Hematopoietic multipotent progenitor cell treated with erythropoietin and hydrocortisone succinate and interleukin-3 and kit ligand, for 15 days (in vitro differentiated cells): Measurements from ENCODE around the gene SNED1.
"Not testable (repeated sequence)": the region's sequence is repeated elsewhere in the genome, so short reads cannot be mapped to it uniquely, and the experiment has no call there.

Source experiments
- DNase-seq: peaks from one replicate; pipeline ENCODE4 v3.0.0-alpha.2; 2015; ENCODE audit warnings: low spot score

The SNED1 gene

DNA sequence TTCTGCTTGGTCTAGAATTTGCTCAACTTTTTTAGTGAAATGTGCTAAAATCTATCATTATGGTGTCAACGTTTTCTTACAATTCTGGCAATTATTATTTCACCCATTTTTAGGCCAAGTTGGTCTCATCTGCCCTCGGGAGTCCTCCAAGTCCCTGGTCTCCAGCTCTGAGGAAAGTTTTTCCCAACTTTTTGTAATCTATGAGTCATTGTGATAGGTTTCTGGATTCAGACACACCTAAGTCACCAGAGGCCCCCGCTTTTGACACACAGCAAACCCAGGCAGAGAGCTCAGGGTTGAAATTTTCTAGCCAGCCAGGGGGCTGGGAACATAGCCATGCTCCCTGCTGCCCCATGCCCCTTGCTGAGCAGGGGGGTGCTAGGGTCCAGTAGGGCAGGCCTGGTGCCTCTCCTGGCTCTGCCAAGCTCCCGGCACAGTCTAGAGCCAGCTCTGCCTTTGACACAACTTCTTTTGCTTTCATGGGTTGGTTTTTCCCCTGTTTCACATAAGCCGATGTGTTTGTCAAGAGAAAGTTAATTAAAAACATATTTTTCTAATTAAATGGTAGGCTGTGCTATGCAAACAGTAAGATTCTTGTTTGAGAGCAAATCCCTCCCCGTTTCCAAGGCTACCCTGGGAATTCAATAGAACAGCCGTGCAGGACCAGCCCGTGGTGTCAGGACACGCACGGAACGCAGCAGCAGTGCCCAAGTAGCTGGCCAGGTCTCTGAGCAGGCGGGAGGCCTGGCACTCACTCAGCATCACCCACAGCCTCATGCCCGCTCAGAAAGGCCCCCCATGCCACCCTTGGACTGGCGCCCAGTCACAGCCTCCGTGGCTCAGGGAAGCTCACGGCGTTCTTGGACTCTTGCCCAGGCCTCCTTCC, 25.5 kb upstream of the SNED1 start:
- DNase-seq: no peak

DNA sequence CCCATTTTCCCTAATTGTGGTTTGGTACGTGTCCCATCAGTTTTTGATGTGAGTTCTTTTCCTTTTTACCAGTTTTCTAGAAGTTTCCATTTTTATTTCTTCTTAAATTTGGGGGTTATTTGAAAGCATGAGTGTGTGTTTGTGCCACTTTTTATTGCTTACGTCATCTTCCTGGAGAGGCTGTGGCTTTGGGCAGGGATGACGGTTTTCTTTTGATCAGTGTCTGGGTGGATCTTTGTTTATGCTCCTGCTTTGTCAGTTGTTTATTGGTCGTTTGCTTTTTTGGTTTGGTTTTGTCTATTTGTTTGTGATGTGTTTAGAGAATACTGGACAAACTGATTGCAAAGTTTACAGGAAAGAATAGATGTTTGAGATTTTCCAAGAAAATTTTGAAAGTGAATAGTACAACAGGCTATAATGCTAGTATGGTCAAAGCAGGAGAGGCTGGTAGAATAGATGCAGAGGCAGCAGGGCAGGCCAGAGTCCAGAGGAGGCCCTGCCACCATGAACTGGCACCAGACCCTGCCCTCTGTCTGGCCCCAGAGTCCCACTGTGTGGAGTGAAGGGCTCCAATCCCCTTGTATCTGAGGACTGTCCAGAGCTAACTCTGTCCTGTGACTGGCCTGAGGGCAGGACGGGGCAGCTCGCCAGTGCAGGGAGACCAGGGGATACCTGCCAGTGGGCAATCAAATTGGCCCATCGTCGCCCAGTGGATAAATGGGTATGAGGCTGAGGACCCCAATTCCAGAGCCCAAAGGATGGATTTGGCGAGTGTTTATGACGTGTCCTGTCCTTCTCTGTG, 23.4 kb upstream of the SNED1 start:
- DNase-seq: no peak

DNA sequence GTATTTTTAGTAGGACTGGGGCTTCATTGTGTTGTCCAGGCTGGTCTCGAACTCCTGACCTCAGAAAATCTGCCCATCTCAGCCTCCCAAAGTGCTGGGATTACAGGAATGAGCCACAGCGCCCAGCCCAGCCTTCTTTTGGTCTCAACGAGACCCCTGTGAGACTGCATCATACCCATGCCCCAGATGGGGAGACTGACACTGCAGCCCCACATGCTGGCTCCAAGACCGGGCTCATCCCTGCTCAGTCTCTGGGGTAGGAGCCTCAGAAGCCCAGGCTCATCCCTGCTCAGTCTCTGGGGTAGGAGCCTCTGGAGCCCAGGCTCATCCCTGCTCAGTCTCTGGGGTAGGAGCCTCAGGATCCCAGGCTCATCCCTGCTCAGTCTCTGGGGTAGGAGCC, 22.5 kb upstream of the SNED1 start:
- DNase-seq: not testable (repeated sequence)

DNA sequence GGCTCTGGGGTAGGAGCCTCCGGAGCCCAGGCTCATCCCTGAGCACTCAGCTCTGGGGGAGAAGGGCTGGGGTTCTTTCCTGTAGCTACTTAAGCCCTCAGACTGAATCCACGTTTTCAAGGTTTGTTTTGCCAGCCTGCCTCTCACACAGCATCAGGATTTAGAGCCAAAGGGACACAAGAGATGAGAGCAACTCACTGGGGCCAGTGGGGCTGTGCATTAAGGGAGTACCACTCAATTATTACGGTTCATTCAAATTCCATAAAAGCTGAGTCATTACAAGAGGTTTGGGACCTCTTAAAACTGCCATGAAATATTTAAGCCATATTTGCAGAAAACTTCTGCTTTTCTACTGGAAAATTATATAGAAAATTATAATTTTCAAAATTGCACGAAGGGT, 17.1 kb upstream of the SNED1 start:
- no peak for DNase-seq

DNA sequence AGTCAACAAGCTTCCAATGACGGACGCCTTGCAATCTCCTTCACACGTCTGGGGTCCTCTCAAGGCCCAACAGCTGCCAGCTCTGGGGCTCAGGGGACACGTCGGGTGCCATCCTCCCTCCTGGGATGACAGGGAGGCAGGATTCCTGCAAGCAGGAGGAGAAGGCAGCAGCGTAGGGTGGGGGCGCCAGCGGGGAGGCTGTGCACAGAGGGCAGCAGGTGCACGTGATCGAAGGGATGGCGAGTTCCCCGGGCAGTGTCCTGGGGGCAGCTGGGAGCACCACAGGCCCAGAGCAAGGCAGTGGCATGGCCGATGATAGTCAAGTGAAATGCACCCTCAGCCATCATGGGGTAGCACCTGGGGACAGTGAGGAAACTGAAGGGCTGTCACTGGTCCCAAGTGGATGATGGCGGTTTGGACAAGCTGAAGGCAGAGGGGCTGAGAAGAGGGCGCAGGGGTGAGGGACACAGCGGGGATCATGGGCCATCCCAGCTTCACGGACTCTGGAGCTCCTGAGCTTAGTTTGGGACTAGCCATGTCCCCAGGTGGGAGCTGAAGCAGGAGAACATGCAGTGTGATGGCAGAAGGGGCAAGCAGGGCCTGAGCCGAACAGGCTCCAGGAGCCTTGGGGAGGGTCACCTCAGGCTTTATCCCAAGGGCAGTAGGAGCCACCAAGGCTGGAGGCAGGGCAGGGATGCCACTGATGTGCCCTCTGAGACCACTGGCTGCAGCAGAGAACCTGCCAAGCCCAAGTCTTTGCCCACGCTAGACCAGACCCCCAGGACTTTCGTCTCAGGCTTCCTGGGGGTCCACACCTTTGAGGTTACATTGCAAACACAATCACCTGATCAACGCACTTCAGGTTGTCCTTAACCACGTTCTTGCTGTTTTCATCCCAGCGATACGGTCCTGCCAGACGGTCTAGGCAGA, 16.3 kb upstream of the SNED1 start:
- DNase-seq: no peak

DNA sequence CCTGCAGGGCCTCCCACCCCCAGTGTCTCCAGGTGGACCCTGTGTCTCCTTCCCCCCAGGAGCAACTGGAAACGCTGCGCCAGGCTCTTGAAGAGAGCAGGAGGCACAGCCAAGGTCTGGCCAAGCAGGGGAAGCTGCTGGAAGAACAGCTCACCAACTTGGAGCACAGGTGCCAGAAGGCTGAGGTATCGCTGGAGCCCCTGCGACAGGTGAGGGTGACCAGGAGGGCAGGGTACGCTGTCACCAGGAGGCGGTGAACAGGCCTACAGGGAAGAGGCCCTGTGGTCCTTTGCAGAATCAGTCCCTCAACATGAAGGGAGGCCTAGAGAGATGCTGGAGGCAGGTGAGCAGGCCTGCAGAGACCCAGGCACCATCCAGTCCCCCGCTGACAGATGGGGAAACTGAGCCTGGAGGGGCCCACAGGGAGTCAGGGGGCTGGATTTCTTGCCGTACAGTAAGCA, 15.6 kb upstream of the SNED1 start:
- no peak for DNase-seq

DNA sequence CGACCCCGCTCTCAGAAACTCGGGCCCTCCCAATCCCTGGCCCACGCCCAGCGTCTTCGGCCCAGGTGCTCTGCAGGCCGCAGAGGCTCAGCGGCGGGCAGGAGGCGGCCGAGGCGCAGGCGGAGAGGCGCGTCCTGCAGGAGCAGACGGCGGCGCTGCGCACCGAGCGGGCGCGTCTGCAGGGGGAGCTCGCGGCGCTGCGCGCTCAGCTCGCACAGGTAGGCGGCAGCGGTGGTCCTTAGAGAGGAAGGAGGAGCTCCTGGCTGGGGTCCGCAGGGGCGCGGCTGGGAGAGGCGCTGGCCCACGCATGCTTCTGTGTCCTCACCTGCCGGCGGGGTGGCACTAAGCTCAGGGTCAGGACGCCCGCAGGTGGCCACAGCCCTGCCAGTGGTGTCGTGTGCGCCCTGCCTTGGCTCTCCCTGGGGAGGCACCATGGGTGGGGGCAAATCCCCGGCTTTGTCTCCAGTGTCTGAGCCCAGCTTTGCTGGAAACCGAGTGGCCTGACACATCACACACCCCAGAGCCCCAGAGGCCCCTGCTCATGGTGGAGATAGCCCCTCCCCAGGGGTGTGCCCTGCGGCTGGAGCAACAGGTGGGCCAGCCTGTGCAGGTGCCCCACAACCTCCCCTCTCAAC, 14.9 kb upstream of the SNED1 start:
- DNase-seq: no peak

DNA sequence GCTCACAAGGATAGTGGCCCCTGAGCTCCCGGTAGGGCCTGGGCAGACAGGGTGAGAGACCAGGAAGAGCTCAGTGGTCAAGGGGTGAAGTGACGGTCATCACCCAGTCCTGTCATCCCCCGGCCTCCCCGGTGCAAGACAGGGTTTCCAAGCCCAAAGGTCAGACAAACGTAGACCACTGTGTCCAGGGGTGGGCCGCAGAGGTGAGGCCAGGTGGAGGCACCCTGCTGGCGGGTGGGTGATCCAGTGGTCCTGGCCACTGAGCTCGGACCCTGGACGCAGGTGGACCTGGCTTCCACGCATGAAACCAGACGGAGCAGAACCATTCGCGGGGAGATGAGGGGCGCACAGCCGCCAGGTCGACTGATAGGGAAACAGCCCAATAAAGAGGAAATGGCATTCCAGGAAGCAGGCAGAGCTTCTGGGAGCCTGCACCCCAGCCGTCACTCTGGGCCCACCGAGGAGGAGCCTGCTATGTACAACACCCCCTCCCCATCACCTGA, 14.4 kb upstream of the SNED1 start:
- no peak for DNase-seq

DNA sequence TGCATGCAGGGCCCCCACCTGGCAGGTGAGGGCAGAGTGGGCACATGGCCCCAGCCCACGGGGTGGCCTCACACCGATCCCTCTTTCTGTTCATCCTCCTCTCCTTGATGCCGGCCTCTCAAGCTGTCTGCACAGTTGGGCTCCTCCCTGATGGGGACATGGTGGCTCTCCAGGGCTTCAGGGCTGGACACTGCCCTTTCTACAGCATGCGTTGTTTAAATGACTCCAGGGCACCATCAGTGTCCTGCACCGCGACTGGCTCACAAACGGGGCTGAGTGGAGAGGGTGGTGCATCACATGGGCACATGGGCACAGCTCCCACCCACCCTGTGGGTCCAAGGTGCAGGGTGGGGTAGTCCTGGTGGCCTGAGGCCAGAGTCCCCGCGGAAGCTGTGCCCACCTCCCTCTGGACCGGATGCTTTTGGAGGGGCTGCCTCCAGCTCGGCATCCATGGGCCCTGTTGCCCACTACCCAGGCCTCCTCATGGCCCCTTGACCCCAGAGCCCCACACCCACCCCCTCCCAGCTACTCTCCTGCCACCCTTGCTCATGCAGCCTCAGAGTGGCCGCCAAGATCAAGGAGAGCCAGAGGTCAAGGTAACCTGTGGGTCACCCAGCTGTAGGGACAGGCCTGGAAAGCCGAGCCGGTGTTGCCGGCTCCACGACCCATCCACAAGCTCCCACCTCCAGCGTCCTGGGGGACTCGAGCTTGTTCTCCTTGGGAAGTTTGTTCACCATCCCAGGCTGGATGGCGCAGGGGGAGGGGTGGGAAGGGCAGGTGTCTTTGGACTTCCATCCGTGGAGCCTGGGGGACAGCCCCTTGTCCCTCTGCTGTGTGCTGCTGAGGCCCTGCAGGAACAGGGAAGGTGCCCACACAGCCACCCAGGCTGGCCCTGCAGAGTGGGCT, 12.3 kb upstream of the SNED1 start:
- DNase-seq: no peak

DNA sequence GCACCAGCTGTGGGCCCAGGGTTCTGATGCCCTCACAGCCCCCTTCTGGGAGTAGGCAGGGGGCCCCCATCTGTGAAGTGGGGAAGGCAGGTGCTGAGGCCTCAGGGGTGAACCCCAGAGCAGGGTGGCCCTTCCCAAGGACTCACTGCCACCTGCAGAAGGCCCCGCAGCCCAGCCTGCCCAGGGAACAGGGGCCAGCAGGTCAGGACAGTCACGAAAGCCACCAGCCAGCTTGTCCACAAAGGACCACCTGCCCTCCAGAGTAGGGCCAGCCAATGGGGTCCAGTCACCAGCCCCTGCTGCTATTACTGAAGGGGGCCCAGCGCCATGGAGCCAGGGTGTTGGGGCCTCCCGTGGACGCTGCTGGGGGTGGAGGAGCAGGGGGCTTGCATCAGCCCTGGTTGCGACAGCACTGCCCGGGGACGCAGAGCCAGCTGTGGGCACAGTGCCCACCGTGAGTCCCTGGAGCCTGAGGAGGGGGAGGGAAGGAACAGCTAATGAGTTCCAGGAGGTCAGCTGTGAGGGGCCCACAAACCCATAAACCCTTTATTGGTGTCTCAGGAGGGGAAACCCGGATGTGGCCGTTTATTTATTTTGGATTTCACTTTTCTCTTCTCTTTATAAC, 11.5 kb upstream of the SNED1 start:
- no peak for DNase-seq

DNA sequence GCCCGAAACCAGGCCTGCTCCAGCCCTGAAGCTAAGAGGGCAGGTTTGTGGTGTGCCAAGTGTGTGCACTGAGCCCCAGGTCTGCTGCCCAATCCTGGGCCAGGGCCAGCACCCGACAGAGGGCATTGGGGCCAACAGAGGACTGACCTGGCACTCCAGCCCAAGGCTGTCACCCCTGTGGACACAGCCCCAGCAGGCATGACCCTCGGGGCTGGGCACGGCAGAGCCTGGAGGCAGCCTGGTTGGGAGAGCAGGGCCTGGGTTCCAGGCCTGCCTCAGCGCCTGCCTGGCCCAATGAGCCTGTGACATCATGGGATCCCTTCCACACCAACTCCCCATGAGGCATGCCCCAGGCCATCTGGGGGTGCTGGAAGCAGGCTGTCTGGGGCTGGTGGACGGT, 10.8 kb upstream of the SNED1 start:
- DNase-seq: no peak

DNA sequence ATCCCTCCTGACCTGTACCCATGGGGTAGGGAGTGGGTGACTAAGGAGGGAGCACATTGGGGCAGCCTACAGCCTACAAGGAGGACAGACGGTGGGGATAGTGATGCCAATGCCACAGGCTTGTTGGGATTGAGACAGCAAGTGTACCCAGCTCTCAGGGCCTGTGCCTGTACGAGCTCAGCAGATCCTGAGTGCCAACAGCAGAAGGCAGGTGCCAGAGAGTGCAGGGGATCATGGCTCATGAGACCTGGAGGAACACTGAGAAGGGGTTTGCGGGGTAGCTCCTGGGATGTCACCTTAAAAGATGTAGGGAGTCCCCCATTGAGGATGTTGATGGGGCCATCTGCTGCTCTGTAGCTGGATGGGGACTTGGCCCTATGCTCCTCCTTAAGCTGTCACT, 10.3 kb upstream of the SNED1 start:
- no peak for DNase-seq

DNA sequence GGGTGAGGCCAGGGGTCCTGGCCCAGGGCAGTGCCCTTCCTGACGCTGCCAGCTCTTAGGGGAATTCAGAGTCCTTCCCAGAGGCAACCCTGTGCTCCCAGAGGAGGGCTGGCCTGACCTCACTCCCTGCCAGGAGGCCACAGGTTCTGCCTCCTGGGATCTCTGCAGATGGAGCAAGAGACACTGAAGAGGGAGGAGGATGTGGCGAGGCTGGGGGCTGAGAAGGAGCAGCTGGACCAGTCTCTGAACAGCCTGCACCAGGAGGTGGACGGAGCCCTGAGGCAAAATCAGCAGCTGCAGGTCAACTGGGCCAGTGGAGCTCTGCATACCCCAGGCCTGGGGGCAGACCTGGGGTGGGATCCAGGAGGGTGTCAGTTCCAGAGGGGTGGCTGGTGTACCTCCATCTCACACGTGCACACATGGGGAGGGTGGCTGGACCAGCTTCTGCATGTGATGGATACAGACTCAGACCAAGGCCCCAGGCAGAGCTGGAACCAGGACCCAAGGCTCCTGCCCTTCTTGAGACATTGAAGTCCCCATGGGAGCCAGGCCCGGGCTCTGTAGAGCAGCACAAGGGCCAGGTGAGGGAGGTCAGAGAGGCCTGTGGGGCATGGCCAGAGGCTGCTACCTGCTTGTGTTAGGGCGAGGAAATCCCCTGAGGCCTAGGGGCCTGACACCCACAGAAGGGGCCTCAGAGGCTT, 9.7 kb upstream of the SNED1 start:
- DNase-seq: no peak

DNA sequence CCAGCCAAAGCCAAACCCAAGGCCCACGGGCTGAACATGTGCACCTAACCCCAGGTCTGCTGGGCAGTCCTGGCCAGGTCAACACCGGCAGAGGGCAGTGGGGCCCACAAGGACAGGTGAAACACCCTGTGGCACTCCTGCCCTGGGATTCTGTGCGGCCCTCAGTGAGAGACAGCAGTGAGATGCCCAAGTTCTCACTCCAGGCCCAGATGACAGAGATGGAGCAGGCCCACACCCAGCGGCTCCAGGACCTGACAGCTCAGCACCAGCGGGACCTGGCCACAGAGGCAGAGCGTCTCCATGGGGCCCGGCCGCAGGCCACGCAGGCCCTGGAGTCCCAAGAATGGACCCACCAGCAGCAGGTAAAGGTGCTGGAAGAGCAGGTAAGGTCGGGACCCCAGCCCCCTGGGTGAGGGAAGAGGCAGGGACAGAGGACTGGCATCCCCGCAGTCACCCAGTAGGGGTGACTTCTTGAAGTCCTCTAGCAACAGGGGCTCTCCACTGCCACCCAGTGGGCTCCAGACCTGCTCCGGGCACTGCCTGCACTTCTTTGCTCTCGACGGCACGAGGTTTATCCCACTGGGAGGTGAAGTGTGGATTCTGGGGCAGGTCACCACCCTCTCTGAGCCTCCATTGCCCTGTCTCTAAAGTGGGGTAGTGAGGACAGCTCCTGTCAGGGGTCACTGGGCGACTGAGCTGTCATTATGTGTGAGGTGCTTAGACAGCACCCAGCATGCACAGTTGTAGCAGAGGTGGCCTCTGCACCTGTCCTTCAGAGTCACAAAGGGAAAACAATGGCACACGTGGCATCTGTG, 8.8 kb upstream of the SNED1 start:
- no peak for DNase-seq

DNA sequence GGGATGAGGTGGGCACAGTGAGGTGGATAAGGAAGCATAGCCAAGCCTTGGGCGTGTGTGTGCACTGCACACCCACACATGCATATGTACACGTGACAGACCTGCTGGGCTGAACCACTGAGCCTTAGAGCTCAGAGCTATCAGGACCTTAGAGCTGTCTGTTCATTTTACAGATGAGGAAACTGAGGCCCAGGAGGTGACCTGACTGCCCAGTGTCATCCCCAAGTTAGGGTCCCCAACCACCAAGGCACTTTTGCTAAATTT, 8.2 kb upstream of the SNED1 start:
- DNase-seq: no peak

DNA sequence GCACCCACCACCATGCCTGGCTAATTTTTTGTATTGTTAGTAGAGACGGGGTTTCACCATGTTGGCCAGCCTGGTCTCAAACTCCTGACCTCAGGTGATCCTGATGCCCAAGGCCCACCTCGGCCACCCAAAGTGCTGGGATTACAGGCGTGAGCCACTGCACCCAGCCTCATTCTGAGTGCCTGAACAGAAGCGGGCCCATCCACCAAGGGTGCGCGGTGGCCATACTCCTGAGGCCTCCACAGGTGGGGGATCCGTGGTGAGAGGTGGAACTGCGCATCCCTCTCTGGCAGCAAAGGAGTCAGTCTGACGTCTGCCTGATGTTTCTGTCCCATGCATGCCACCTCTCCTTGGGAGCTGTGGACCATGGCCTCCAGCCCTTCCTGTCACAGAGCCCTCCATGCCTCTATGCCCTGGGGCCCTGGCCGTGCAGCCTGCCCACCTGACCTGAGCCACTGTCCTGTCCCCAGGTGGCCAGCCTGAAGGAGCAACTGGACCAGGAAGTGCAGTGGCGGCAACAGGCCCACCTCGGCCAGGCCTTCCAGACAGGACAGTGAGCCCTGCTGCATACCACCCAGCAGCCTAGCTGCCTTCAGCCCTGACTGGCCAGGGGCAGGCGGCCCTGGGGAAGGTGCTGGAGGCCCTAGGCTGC, 7.6 kb upstream of the SNED1 start:
- DNase-seq: no peak

DNA sequence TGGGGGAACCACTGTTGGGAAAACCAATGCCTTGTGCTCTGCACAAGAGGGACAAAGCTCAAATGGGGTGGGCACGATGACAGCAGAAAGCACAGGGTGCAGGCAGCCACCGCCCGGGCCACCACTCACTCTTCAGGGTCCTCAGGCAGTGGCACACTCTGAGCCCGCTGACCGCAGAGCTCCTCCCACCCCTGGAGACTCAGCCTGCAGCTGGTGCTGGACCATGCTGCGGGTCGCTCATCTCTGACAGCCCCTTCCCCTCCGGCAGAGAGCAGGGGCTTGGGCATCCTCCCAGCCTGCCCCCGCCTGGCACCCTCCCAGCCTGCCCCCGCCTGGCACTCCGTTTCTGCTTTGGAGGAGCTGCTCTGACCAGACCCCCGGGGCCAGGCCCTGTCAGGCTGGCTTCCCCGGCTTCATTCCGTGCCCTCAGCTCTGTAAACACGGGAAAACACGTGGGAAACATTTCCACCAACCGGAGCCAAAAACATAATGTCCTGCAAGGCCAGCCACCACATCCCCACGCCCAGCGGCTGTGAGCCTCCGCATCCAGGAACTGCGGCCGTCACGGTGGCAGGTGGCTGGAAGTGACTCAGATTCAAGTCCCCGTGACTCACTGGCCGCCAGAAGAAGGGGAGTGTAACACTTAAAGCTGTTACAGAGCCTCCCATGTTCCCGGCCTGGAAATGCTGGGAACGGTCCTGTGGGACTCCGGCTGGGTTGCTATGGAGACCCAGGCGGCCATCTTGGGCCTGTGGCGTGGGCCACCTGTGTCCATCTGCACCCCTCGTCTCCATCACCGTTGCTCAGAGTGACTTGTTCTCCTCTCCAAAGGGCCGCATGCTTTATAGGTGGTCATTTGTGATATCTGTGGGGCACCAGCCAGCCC, 6.8 kb upstream of the SNED1 start:
- DNase-seq: no peak
